ENCODE results near the gene VAV1. TPM values are rescaled to one million over a fixed set of nuclear protein-coding genes. Genes with fewer than 3 reads are reported as not detected.

VAV1 gene
- total and polyA plus RNA-seq, 10 of the 15 experiments (the other 5 are each of a cell fraction or from before 2014, with no cell fraction given): 1.6 to 76.8 (median 40.7) TPM

DNA sequence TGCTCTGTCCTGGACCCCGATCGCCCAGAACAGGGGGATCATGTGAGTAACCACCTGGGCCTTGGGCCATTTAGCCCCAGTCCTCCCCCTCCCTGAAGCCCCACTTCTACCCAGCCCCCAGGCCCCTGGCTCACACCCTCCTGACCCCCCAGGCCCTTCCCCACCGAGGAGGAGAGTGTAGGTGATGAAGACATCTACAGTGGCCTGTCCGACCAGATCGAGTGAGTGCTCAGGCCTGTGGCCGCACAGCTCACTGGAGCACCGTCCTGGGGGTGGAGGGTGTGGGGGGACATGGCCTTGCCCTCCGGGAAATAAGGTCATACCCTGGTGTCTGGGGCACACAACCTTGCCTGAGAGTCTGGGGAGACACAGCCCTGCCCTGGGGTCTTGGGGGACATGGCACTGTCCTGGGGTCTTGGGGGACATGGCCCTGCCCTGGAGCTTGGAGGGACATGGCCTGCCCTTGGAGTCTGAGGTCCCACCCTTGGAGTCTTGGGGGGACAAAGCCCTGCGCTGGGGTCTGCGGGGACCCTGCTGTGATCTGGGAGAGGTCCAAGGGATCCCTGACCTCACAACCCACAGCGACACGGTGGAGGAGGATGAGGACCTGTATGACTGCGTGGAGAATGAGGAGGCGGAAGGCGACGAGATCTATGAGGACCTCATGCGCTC, 49.3 kb downstream of the VAV1 start (continued):
- no peak for TF ChIP-seq SMAD5 (IDR thresholded peaks at IDR 0.05; ENCODE audit: low read depth)
- TF ChIP-seq, protein P1, sequence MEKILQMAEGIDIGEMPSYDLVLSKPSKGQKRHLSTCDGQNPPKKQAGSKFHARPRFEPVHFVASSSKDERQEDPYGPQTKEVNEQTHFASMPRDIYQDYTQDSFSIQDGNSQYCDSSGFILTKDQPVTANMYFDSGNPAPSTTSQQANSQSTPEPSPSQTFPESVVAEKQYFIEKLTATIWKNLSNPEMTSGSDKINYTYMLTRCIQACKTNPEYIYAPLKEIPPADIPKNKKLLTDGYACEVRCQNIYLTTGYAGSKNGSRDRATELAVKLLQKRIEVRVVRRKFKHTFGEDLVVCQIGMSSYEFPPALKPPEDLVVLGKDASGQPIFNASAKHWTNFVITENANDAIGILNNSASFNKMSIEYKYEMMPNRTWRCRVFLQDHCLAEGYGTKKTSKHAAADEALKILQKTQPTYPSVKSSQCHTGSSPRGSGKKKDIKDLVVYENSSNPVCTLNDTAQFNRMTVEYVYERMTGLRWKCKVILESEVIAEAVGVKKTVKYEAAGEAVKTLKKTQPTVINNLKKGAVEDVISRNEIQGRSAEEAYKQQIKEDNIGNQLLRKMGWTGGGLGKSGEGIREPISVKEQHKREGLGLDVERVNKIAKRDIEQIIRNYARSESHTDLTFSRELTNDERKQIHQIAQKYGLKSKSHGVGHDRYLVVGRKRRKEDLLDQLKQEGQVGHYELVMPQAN (conservative IDR thresholded peaks at IDR 0.05): no peak
- TF ChIP-seq BMI1 (IDR thresholded peaks at IDR 0.05; ENCODE audit: borderline replicate concordance): no peak

DNA sequence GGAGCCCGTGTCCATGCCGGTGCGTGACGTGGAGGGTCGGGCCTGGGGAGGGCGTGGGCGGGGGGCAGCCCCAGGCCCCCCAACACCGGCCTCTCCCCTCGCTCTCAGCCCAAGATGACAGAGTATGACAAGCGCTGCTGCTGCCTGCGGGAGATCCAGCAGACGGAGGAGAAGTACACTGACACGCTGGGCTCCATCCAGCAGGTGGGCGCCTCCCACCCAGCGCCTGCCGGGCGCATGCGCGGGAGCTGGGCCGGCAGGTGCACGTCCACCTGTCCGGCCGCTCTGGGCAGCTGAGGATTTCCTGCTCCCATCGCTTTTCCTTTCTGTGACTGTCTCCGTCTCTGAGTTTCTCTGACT, 49.8 kb downstream of the VAV1 start:
- WGBS (ENCODE audit: insufficient coverage, insufficient replicate concordance, low lambda C conversion rate, missing lambda C conversion rate): 97% methylated on average over 16 of the region's 25 CpGs
- TF ChIP-seq MYC (IDR thresholded peaks at IDR 0.05; ENCODE audit: insufficient read depth, insufficient read length, insufficient replicate concordance, low read length, severe bottlenecking): no peak
- TF ChIP-seq EP300 (IDR thresholded peaks at IDR 0.05; ENCODE audit: borderline replicate concordance in 1 of 2, control insufficient read depth in 1 of 2, low read depth in 2 of 2, low read length in 2 of 2): no peak
- no peak for TF ChIP-seq DPF2 (IDR thresholded peaks at IDR 0.05)
- no peak for TF ChIP-seq CHD2 (IDR thresholded peaks at IDR 0.05; ENCODE audit: borderline replicate concordance, low read depth, low read length)
- TF ChIP-seq, protein P2, sequence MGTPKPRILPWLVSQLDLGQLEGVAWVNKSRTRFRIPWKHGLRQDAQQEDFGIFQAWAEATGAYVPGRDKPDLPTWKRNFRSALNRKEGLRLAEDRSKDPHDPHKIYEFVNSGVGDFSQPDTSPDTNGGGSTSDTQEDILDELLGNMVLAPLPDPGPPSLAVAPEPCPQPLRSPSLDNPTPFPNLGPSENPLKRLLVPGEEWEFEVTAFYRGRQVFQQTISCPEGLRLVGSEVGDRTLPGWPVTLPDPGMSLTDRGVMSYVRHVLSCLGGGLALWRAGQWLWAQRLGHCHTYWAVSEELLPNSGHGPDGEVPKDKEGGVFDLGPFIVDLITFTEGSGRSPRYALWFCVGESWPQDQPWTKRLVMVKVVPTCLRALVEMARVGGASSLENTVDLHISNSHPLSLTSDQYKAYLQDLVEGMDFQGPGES (IDR thresholded peaks at IDR 0.05): no peak
- no peak for TF ChIP-seq ZZZ3 (IDR thresholded peaks at IDR 0.05; ENCODE audit: control insufficient read depth, insufficient read length, low read depth)
- TF ChIP-seq SIN3A (IDR thresholded peaks at IDR 0.05; ENCODE audit: low read depth, low read length): no peak
- TF ChIP-seq, protein P3, sequence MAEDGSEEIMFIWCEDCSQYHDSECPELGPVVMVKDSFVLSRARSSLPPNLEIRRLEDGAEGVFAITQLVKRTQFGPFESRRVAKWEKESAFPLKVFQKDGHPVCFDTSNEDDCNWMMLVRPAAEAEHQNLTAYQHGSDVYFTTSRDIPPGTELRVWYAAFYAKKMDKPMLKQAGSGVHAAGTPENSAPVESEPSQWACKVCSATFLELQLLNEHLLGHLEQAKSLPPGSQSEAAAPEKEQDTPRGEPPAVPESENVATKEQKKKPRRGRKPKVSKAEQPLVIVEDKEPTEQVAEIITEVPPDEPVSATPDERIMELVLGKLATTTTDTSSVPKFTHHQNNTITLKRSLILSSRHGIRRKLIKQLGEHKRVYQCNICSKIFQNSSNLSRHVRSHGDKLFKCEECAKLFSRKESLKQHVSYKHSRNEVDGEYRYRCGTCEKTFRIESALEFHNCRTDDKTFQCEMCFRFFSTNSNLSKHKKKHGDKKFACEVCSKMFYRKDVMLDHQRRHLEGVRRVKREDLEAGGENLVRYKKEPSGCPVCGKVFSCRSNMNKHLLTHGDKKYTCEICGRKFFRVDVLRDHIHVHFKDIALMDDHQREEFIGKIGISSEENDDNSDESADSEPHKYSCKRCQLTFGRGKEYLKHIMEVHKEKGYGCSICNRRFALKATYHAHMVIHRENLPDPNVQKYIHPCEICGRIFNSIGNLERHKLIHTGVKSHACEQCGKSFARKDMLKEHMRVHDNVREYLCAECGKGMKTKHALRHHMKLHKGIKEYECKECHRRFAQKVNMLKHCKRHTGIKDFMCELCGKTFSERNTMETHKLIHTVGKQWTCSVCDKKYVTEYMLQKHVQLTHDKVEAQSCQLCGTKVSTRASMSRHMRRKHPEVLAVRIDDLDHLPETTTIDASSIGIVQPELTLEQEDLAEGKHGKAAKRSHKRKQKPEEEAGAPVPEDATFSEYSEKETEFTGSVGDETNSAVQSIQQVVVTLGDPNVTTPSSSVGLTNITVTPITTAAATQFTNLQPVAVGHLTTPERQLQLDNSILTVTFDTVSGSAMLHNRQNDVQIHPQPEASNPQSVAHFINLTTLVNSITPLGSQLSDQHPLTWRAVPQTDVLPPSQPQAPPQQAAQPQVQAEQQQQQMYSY (CRISPR knock-in tag; IDR thresholded peaks at IDR 0.05): no peak
- no peak for TF ChIP-seq RELB (IDR thresholded peaks at IDR 0.05; ENCODE audit: low read depth)
- ATAC-seq (no peak), FAIRE-seq (no peak), DNase-seq (ENCODE audit: low read depth, low spot score) (no peak)
- in situ Hi-C loops (cut with MboI): no loop called here
- H3K4me2 ChIP-seq (ENCODE audit: control insufficient read depth, insufficient read depth): no peak overlapping the region
- BruUV-seq (replicated peaks): no TSS peak
- H3K4me1 ChIP-seq (ENCODE audit: control insufficient read depth, insufficient read depth, low read length): no peaks in the 10 kb centered on the region
- H2AFZ ChIP-seq (ENCODE audit: control insufficient read depth, low read depth, low read length): no peak overlapping the region
- peaks cover 27 to 39% of the 10 kb centered on the region in 2 experiments for H3K36me3 ChIP-seq (ENCODE audit: control insufficient read depth in 2 of 2, insufficient read depth in 2 of 2, low read length in 1 of 2)
- H3K79me2 ChIP-seq (ENCODE audit: control insufficient read depth, insufficient read depth, low read length): peaks cover under 1% of the 10 kb centered on the region
- intact Hi-C loops (cut with micrococcal nuclease; ENCODE audit: unreplicated experiment): no loop called here
- H3K27me3 ChIP-seq (replicated peaks in 1 of 2; ENCODE audit: control insufficient read depth in 2 of 2, insufficient read depth in 2 of 2, low read length in 1 of 2): no peaks in the 10 kb centered on the region
- H3K27ac ChIP-seq (ENCODE audit: control insufficient read depth, insufficient read depth): no peak overlapping the region
- SMC1A ChIA-PET (ENCODE audit: uncharacterized antibody, unreplicated experiment): no interaction called here
- peaks cover 9% of the 10 kb centered on the region for H3K9me3 ChIP-seq (replicated peaks; ENCODE audit: control insufficient read depth, insufficient read depth, low read length)
- RAD21 ChIA-PET (ENCODE audit: unreplicated experiment): no interaction called here
- H3K9ac ChIP-seq (ENCODE audit: control insufficient read depth, insufficient read depth, low read length): no peak overlapping the region
- CTCF ChIA-PET: no interaction called here
- no peak overlapping the region for H3K4me3 ChIP-seq
- POLR2A ChIA-PET: no interaction called here
- no peaks in the 10 kb centered on the region for H4K20me1 ChIP-seq (ENCODE audit: control insufficient read depth, insufficient read depth)

Data from GM12878 (cell line).